OCI-LY1 (cell line): ENCODE data around the gene ZNF821.

Source experiments
- EZH2 ChIP-seq: fragments of 200-600 bp; sonication (generic), shearing (Covaris generic); IDR thresholded peaks from 2 replicates; pipeline ENCODE4 v1.8.0; 2017; ENCODE audit warnings: borderline replicate concordance, mixed run types, mild to moderate bottlenecking, antibody characterized with exemption, low read length, moderate library complexity, mixed read lengths
- TF ChIP-seq, protein P1 (sequence below): fragments of 200-600 bp; sonication (generic), shearing (Covaris generic); IDR thresholded peaks from 2 replicates; pipeline ENCODE4 v1.5.1; 2017; ENCODE audit warnings: mild to moderate bottlenecking, antibody characterized with exemption, low read length, moderate library complexity, mixed read lengths

DNA sequence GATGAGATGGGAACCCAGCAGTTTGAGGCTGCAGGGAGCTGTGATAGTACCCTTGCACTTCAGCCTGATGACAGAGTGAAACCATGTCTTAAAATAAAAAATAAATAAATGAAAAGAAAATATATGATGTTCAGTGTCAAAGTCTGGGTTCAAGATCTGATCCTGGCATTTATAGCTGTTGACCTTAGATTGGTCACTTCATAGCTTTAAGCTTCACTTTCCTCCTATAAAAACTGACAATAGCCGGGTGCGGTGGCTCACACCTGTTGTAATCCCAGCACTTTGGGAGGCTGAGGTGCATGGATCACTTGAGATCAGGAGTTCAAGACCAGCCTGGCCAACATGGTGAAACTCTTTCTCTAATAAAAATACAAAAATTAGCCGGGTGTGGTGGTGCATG lies 5.2 kb upstream of the ZNF821 start:
- TF ChIP-seq, protein P1, sequence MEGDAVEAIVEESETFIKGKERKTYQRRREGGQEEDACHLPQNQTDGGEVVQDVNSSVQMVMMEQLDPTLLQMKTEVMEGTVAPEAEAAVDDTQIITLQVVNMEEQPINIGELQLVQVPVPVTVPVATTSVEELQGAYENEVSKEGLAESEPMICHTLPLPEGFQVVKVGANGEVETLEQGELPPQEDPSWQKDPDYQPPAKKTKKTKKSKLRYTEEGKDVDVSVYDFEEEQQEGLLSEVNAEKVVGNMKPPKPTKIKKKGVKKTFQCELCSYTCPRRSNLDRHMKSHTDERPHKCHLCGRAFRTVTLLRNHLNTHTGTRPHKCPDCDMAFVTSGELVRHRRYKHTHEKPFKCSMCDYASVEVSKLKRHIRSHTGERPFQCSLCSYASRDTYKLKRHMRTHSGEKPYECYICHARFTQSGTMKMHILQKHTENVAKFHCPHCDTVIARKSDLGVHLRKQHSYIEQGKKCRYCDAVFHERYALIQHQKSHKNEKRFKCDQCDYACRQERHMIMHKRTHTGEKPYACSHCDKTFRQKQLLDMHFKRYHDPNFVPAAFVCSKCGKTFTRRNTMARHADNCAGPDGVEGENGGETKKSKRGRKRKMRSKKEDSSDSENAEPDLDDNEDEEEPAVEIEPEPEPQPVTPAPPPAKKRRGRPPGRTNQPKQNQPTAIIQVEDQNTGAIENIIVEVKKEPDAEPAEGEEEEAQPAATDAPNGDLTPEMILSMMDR = no peak
- TF ChIP-seq EZH2 = no peak
